ENCODE data around the gene HLA-DPA1. TPM values are rescaled to one million over a fixed set of nuclear protein-coding genes. Genes with fewer than 3 reads are reported as not detected.
A peak's percentile ranks its signal among the peaks of the same experiment; 100 is the strongest.
"Not testable (repeated sequence)": the region's sequence is repeated elsewhere in the genome, so short reads cannot be mapped to it uniquely, and the experiment has no call there.

The HLA-DPA1 gene
- total and polyA plus RNA-seq, 4 donors, result 18.6 to 203 (median 98.3) TPM

GRCh38 chr6:33064723-33065122 lies 8.7 kb downstream of the HLA-DPA1 start:
- Histone ChIP-seq H3K27me3 (ENCODE audit: control insufficient read depth in 1 of 2, insufficient read depth in 2 of 2, low read length in 1 of 2) (no peaks in the 10 kb centered on the region), H3K4me1 (ENCODE audit: control insufficient read depth in 1 of 2, insufficient read depth in 2 of 2, low read length in 2 of 2) (no peaks in the 10 kb centered on the region), H3K27ac (ENCODE audit: low read depth in 1 of 2, low read length in 2 of 2) (no peak overlapping the region), H3K4me3 (ENCODE audit: low read length in 2 of 2) (no peak overlapping the region), H3K9me3 (ENCODE audit: control insufficient read depth, low read length) (peaks cover 4% of the 10 kb centered on the region), H3K36me3 (ENCODE audit: control insufficient read depth in 1 of 2, insufficient read depth in 2 of 2, low read length in 1 of 2) (no peaks in the 10 kb centered on the region)
- intact Hi-C loops (cut with DNase I), result no loop called here
- DNase-seq (no peak), ATAC-seq (ENCODE audit: low FRiP score) (no peak)
- 0 to 47% methylated on average over 4 of the region's 4 CpGs for WGBS, 2 donors

GRCh38 chr6:33063435-33063834 lies 10.0 kb downstream of the HLA-DPA1 start:
- H3K27ac ChIP-seq (ENCODE audit: low read depth in 1 of 2, low read length in 2 of 2); ATAC-seq (ENCODE audit: low FRiP score); intact Hi-C loops (cut with DNase I); H3K36me3 ChIP-seq (ENCODE audit: control insufficient read depth in 1 of 2, insufficient read depth in 2 of 2, low read length in 1 of 2); H3K4me3 ChIP-seq (ENCODE audit: low read length in 2 of 2); H3K27me3 ChIP-seq (ENCODE audit: control insufficient read depth in 1 of 2, insufficient read depth in 2 of 2, low read length in 1 of 2); H3K4me1 ChIP-seq (ENCODE audit: control insufficient read depth in 1 of 2, insufficient read depth in 2 of 2, low read length in 2 of 2); H3K9me3 ChIP-seq (ENCODE audit: control insufficient read depth, low read length); DNase-seq: not testable (repeated sequence)
- 32 to 60% methylated on average over 2 to 5 of the region's 5 CpGs for WGBS, 2 donors

GRCh38 chr6:33061987-33062386 lies 11.5 kb downstream of the HLA-DPA1 start:
- Histone ChIP-seq H3K36me3 (ENCODE audit: control insufficient read depth in 1 of 2, insufficient read depth in 2 of 2, low read length in 1 of 2) (no peaks in the 10 kb centered on the region), H3K4me3 (ENCODE audit: low read length in 2 of 2) (no peak overlapping the region), H3K4me1 (ENCODE audit: control insufficient read depth in 1 of 2, insufficient read depth in 2 of 2, low read length in 2 of 2) (no peaks in the 10 kb centered on the region), H3K9me3 (ENCODE audit: control insufficient read depth, low read length) (peaks cover 2% of the 10 kb centered on the region), H3K27ac (ENCODE audit: low read depth in 1 of 2, low read length in 2 of 2) (no peak overlapping the region), H3K27me3 (ENCODE audit: control insufficient read depth in 1 of 2, insufficient read depth in 2 of 2, low read length in 1 of 2) (no peaks in the 10 kb centered on the region)
- ATAC-seq (ENCODE audit: low FRiP score), result no peak
- intact Hi-C loops (cut with DNase I), result no loop called here
- DNase-seq, result no peak
- 84 to 95% methylated on average over 2 of the region's 2 CpGs for WGBS, 2 donors

GRCh38 chr6:33057222-33058150 lies 16.0 kb downstream of the HLA-DPA1 start:
- intact Hi-C loops (cut with DNase I), result no loop called here
- Histone ChIP-seq H3K9me3 (ENCODE audit: control insufficient read depth, low read length) (no peaks in the 10 kb centered on the region), H3K27me3 (ENCODE audit: control insufficient read depth in 1 of 2, insufficient read depth in 2 of 2, low read length in 1 of 2) (no peaks in the 10 kb centered on the region), H3K4me3 (ENCODE audit: low read length in 2 of 2) (peak overlapping the region in 1 of 2 donors; percentile 3), H3K36me3 (ENCODE audit: control insufficient read depth in 1 of 2, insufficient read depth in 2 of 2, low read length in 1 of 2) (no peaks in the 10 kb centered on the region), H3K27ac (ENCODE audit: low read depth in 1 of 2, low read length in 2 of 2) (no peak overlapping the region), H3K4me1 (ENCODE audit: control insufficient read depth in 1 of 2, insufficient read depth in 2 of 2, low read length in 2 of 2) (no peaks in the 10 kb centered on the region)
- 39 to 62% methylated on average over 6 of the region's 6 CpGs for WGBS, 2 donors
- DNase-seq, result no peak
- no peak for ATAC-seq (ENCODE audit: low FRiP score)

- Histone ChIP-seq H3K27ac (ENCODE audit: low read depth in 1 of 2, low read length in 2 of 2) (no peak overlapping the region), H3K4me1 (ENCODE audit: control insufficient read depth in 1 of 2, insufficient read depth in 2 of 2, low read length in 2 of 2) (no peaks in the 10 kb centered on the region), H3K27me3 (ENCODE audit: control insufficient read depth in 1 of 2, insufficient read depth in 2 of 2, low read length in 1 of 2) (no peaks in the 10 kb centered on the region), H3K9me3 (ENCODE audit: control insufficient read depth, low read length) (no peaks in the 10 kb centered on the region), H3K4me3 (ENCODE audit: low read length in 2 of 2) (no peak overlapping the region), H3K36me3 (ENCODE audit: control insufficient read depth in 1 of 2, insufficient read depth in 2 of 2, low read length in 1 of 2) (no peaks in the 10 kb centered on the region)
- ATAC-seq (ENCODE audit: low FRiP score) (no peak), DNase-seq (no peak)
- intact Hi-C loops (cut with DNase I), result no loop called here
- 42 to 53% methylated on average over 4 of the region's 4 CpGs for WGBS, 2 donors
Measured at GRCh38 chr6:33053230-33053629, 20.2 kb downstream of the HLA-DPA1 start.

- intact Hi-C loops (cut with DNase I), result no loop called here
- H3K4me1 ChIP-seq (ENCODE audit: control insufficient read depth in 1 of 2, insufficient read depth in 2 of 2, low read length in 2 of 2), result no peaks in the 10 kb centered on the region
- no peaks in the 10 kb centered on the region for H3K27me3 ChIP-seq (ENCODE audit: control insufficient read depth in 1 of 2, insufficient read depth in 2 of 2, low read length in 1 of 2)
- ATAC-seq (ENCODE audit: low FRiP score) (no peak), DNase-seq (no peak)
- no peaks in the 10 kb centered on the region for H3K9me3 ChIP-seq (ENCODE audit: control insufficient read depth, low read length)
- H3K27ac ChIP-seq (ENCODE audit: low read depth in 1 of 2, low read length in 2 of 2), result no peak overlapping the region
- no peaks in the 10 kb centered on the region for H3K36me3 ChIP-seq (ENCODE audit: control insufficient read depth in 1 of 2, insufficient read depth in 2 of 2, low read length in 1 of 2)
- H3K4me3 ChIP-seq (ENCODE audit: low read length in 2 of 2), result no peak overlapping the region
Measured at GRCh38 chr6:33052627-33053026, 20.8 kb downstream of the HLA-DPA1 start.

GRCh38 chr6:33050014-33050810 lies 23.2 kb downstream of the HLA-DPA1 start:
- Histone ChIP-seq H3K4me1 (ENCODE audit: control insufficient read depth in 1 of 2, insufficient read depth in 2 of 2, low read length in 2 of 2) (no peaks in the 10 kb centered on the region), H3K36me3 (ENCODE audit: control insufficient read depth in 1 of 2, insufficient read depth in 2 of 2, low read length in 1 of 2) (no peaks in the 10 kb centered on the region), H3K4me3 (ENCODE audit: low read length in 2 of 2) (no peak overlapping the region), H3K9me3 (ENCODE audit: control insufficient read depth, low read length) (no peaks in the 10 kb centered on the region), H3K27me3 (ENCODE audit: control insufficient read depth in 1 of 2, insufficient read depth in 2 of 2, low read length in 1 of 2) (no peaks in the 10 kb centered on the region), H3K27ac (ENCODE audit: low read depth in 1 of 2, low read length in 2 of 2) (no peak overlapping the region)
- no peak for ATAC-seq (ENCODE audit: low FRiP score)
- intact Hi-C loops (cut with DNase I), result no loop called here
- no peak for DNase-seq
- WGBS, 2 donors, result 71 to 74% methylated on average over 6 of the region's 6 CpGs

- WGBS, 2 donors, result 63 to 67% methylated on average over 9 of the region's 9 CpGs
- Histone ChIP-seq H3K9me3 (ENCODE audit: control insufficient read depth, low read length) (no peaks in the 10 kb centered on the region), H3K36me3 (ENCODE audit: control insufficient read depth in 1 of 2, insufficient read depth in 2 of 2, low read length in 1 of 2) (no peaks in the 10 kb centered on the region), H3K27me3 (ENCODE audit: control insufficient read depth in 1 of 2, insufficient read depth in 2 of 2, low read length in 1 of 2) (no peaks in the 10 kb centered on the region), H3K4me1 (ENCODE audit: control insufficient read depth in 1 of 2, insufficient read depth in 2 of 2, low read length in 2 of 2) (no peaks in the 10 kb centered on the region), H3K4me3 (ENCODE audit: low read length in 2 of 2) (no peak overlapping the region), H3K27ac (ENCODE audit: low read depth in 1 of 2, low read length in 2 of 2) (no peak overlapping the region)
- DNase-seq, result no peak
- intact Hi-C loops (cut with DNase I), result no loop called here
- no peak for ATAC-seq (ENCODE audit: low FRiP score)
Measured at GRCh38 chr6:33049323-33050013, 24.0 kb downstream of the HLA-DPA1 start.

Measured in aorta (tissue), 5 donors.